ENCODE data around the gene UBD.

UBD gene

GRCh38 chr6:29593199-29593855, 33.8 kb upstream of the UBD start:
- H2AFZ ChIP-seq (ENCODE audit: low read depth, low read length): no peak overlapping the region
- no peaks in the 10 kb centered on the region for H4K20me1 ChIP-seq (ENCODE audit: insufficient read depth, low read length)
- H3K4me1 ChIP-seq (ENCODE audit: low read length): peaks cover 6% of the 10 kb centered on the region; the same call in 1 of the 2 replicates
- H3K9me3 ChIP-seq (ENCODE audit: insufficient read depth, low read length): no peaks in the 10 kb centered on the region
- no peak overlapping the region for H3K27ac ChIP-seq (ENCODE audit: low read length)
- TF ChIP-seq EZH2phosphoT487 (IDR thresholded peaks at IDR 0.05; ENCODE audit: low read depth): no peak
- TF ChIP-seq CTCF (IDR thresholded peaks at IDR 0.05; ENCODE audit: low read depth, low read length): no peak
- no peaks in the 10 kb centered on the region for H3K27me3 ChIP-seq (ENCODE audit: low read depth, low read length)
- H3K4me3 ChIP-seq (ENCODE audit: low read length): no peak overlapping the region
- H3K36me3 ChIP-seq (replicated peaks; ENCODE audit: low read depth, low read length): no peaks in the 10 kb centered on the region
- H3K9ac ChIP-seq (ENCODE audit: low read length): no peak overlapping the region
- H3K79me2 ChIP-seq (ENCODE audit: low read length): no peaks in the 10 kb centered on the region
- H3K4me2 ChIP-seq (ENCODE audit: low read length): no peak overlapping the region

- no peaks in the 10 kb centered on the region for H3K27me3 ChIP-seq (ENCODE audit: low read depth, low read length)
- H3K27ac ChIP-seq (ENCODE audit: low read length): no peak overlapping the region
- no peaks in the 10 kb centered on the region for H3K9me3 ChIP-seq (ENCODE audit: insufficient read depth, low read length)
- no peak overlapping the region for H3K4me3 ChIP-seq (ENCODE audit: low read length)
- no peak overlapping the region for H3K9ac ChIP-seq (ENCODE audit: low read length)
- H3K4me1 ChIP-seq (ENCODE audit: low read length): peaks cover 6% of the 10 kb centered on the region; the same call in 1 of the 2 replicates
- H3K79me2 ChIP-seq (ENCODE audit: low read length): no peaks in the 10 kb centered on the region
- no peak for TF ChIP-seq EZH2phosphoT487 (IDR thresholded peaks at IDR 0.05; ENCODE audit: low read depth)
- TF ChIP-seq CTCF (IDR thresholded peaks at IDR 0.05; ENCODE audit: low read depth, low read length): no peak
- H2AFZ ChIP-seq (ENCODE audit: low read depth, low read length): no peak overlapping the region
- H4K20me1 ChIP-seq (ENCODE audit: insufficient read depth, low read length): no peaks in the 10 kb centered on the region
- no peaks in the 10 kb centered on the region for H3K36me3 ChIP-seq (replicated peaks; ENCODE audit: low read depth, low read length)
- H3K4me2 ChIP-seq (ENCODE audit: low read length): no peak overlapping the region
Observed at GRCh38 chr6:29591677-29592076, 32.1 kb upstream of the UBD start.

- Histone ChIP-seq H3K9me3 (ENCODE audit: insufficient read depth, low read length) (no peaks in the 10 kb centered on the region), H2AFZ (ENCODE audit: low read depth, low read length) (no peak overlapping the region), H3K27ac (ENCODE audit: low read length) (no peak overlapping the region), H3K79me2 (ENCODE audit: low read length) (no peaks in the 10 kb centered on the region), H3K9ac (ENCODE audit: low read length) (no peak overlapping the region), H3K4me3 (ENCODE audit: low read length) (no peak overlapping the region), H3K4me2 (ENCODE audit: low read length) (no peak overlapping the region), H3K27me3 (ENCODE audit: low read depth, low read length) (no peaks in the 10 kb centered on the region), H3K4me1 (ENCODE audit: low read length) (peaks cover 6% of the 10 kb centered on the region; the same call in 1 of the 2 replicates), H3K36me3 (replicated peaks; ENCODE audit: low read depth, low read length) (no peaks in the 10 kb centered on the region), H4K20me1 (ENCODE audit: insufficient read depth, low read length) (no peaks in the 10 kb centered on the region)
- no peak for TF ChIP-seq EZH2phosphoT487 (IDR thresholded peaks at IDR 0.05; ENCODE audit: low read depth)
- no peak for TF ChIP-seq CTCF (IDR thresholded peaks at IDR 0.05; ENCODE audit: low read depth, low read length)
Observed at GRCh38 chr6:29590218-29590808, 30.8 kb upstream of the UBD start.

- no peaks in the 10 kb centered on the region for H3K9me3 ChIP-seq (ENCODE audit: insufficient read depth, low read length)
- H3K4me3 ChIP-seq (ENCODE audit: low read length): no peak overlapping the region
- H3K9ac ChIP-seq (ENCODE audit: low read length): no peak overlapping the region
- no peak overlapping the region for H3K4me2 ChIP-seq (ENCODE audit: low read length)
- TF ChIP-seq CTCF (IDR thresholded peaks at IDR 0.05; ENCODE audit: low read depth, low read length): peak; percentile 78
- no peak for TF ChIP-seq EZH2phosphoT487 (IDR thresholded peaks at IDR 0.05; ENCODE audit: low read depth)
- no peaks in the 10 kb centered on the region for H3K79me2 ChIP-seq (ENCODE audit: low read length)
- H3K27ac ChIP-seq (ENCODE audit: low read length): no peak overlapping the region
- no peaks in the 10 kb centered on the region for H4K20me1 ChIP-seq (ENCODE audit: insufficient read depth, low read length)
- 0 out of 2 replicates have a peak, but pooled peaks cover 2% of the 10 kb centered on the region for H3K27me3 ChIP-seq (ENCODE audit: low read depth, low read length)
- no peaks in the 10 kb centered on the region for H3K36me3 ChIP-seq (replicated peaks; ENCODE audit: low read depth, low read length)
- peaks cover 6% of the 10 kb centered on the region; the same call in 1 of the 2 replicates for H3K4me1 ChIP-seq (ENCODE audit: low read length)
- no peak overlapping the region for H2AFZ ChIP-seq (ENCODE audit: low read depth, low read length)
Observed at GRCh38 chr6:29589423-29590048, 30.0 kb upstream of the UBD start.
